Ishikawa (cell line): ENCODE measurements around the gene EDIL3.

Experiments
- CEBPB ChIP-seq: IDR thresholded peaks from 2 replicates; pipeline ENCODE4 v1.6.1; 2012
- CREB1 ChIP-seq: IDR thresholded peaks from 2 replicates; pipeline ENCODE4 v1.6.1; 2012; ENCODE audit warnings: low read depth
- EGR1 ChIP-seq: IDR thresholded peaks from 2 replicates; pipeline ENCODE4 v1.6.1; 2012
- EP300 ChIP-seq: IDR thresholded peaks from 2 replicates; pipeline ENCODE4 v1.6.1; 2012; ENCODE audit warnings: borderline replicate concordance
- RAD21 ChIP-seq: IDR thresholded peaks from 2 replicates; pipeline ENCODE4 v1.6.1; 2012; ENCODE audit warnings: low read depth
- TAF1 ChIP-seq: IDR thresholded peaks from 2 replicates; pipeline ENCODE4 v1.6.1; 2012; ENCODE audit warnings: low read depth, mild to moderate bottlenecking
- YY1 ChIP-seq: IDR thresholded peaks from 2 replicates; pipeline ENCODE4 v1.6.1; 2012; ENCODE audit warnings: low read depth
- TF ChIP-seq, protein P1 (sequence below): IDR thresholded peaks from 2 replicates; pipeline ENCODE4 v1.6.1; 2012
- TF ChIP-seq, protein P2 (sequence below): IDR thresholded peaks from 2 replicates; pipeline ENCODE4 v1.6.1; 2012; ENCODE audit warnings: low read depth, mild to moderate bottlenecking

GRCh38 chr5:83967417-83967816 is 417.3 kb downstream of the EDIL3 start:
- no peak for TF ChIP-seq TAF1
- TF ChIP-seq, protein P1, sequence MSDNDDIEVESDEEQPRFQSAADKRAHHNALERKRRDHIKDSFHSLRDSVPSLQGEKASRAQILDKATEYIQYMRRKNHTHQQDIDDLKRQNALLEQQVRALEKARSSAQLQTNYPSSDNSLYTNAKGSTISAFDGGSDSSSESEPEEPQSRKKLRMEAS: no peak
- no peak for TF ChIP-seq EP300
- TF ChIP-seq CREB1: no peak
- no peak for TF ChIP-seq RAD21
- TF ChIP-seq, protein P2, sequence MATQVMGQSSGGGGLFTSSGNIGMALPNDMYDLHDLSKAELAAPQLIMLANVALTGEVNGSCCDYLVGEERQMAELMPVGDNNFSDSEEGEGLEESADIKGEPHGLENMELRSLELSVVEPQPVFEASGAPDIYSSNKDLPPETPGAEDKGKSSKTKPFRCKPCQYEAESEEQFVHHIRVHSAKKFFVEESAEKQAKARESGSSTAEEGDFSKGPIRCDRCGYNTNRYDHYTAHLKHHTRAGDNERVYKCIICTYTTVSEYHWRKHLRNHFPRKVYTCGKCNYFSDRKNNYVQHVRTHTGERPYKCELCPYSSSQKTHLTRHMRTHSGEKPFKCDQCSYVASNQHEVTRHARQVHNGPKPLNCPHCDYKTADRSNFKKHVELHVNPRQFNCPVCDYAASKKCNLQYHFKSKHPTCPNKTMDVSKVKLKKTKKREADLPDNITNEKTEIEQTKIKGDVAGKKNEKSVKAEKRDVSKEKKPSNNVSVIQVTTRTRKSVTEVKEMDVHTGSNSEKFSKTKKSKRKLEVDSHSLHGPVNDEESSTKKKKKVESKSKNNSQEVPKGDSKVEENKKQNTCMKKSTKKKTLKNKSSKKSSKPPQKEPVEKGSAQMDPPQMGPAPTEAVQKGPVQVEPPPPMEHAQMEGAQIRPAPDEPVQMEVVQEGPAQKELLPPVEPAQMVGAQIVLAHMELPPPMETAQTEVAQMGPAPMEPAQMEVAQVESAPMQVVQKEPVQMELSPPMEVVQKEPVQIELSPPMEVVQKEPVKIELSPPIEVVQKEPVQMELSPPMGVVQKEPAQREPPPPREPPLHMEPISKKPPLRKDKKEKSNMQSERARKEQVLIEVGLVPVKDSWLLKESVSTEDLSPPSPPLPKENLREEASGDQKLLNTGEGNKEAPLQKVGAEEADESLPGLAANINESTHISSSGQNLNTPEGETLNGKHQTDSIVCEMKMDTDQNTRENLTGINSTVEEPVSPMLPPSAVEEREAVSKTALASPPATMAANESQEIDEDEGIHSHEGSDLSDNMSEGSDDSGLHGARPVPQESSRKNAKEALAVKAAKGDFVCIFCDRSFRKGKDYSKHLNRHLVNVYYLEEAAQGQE: no peak
- TF ChIP-seq CEBPB: no peak
- TF ChIP-seq YY1: no peak
- no peak for TF ChIP-seq EGR1
